A673 (cell line): ENCODE results near the gene SLC26A11. TPM values are rescaled to one million over a fixed set of nuclear protein-coding genes. Genes with fewer than 3 reads are reported as not detected.

Experiments used
- BruUV-seq: library from RNA; stranded (reverse); fragments of 400-500 nt; replicated peaks from 2 replicates; lab custom pipeline; 2021; lab: Mats Ljungman, UMichigan
- CTCF ChIA-PET: fragments of 300-600 bp; sonication (Branson Sonifier 250); formaldehyde crosslinking; loops from one replicate; lab custom pipeline; 2022; ENCODE audit warnings: antibody characterized with exemption; lab: Charles Lee
- POLR2A ChIA-PET: fragments of 300-600 bp; sonication (Branson Sonifier 250); formaldehyde crosslinking; loops from one replicate; lab custom pipeline; 2022; ENCODE audit warnings: antibody characterized with exemption; ENCODE audit not compliant: low non-redundant PET; lab: Charles Lee
- DNase-seq: peaks from one replicate; pipeline ENCODE4 v3.0.0-alpha.2; 2015; ENCODE audit warnings: low spot score
- H3K27ac ChIP-seq: fragments of 200-600 bp; sonication (generic); 2 replicates; pipeline ENCODE4 v1.5.1; 2016; ENCODE audit warnings: mixed run types, low read depth, mild to moderate bottlenecking, mixed read lengths, antibody characterized with exemption, low read length; ENCODE audit not compliant: poor library complexity, severe bottlenecking
- H3K27me3 ChIP-seq: fragments of 200-600 bp; sonication (generic); replicated peaks from 2 replicates; pipeline ENCODE4 v1.6.1; 2017; ENCODE audit warnings: mixed run types, low read depth, mild to moderate bottlenecking, mixed read lengths, antibody characterized with exemption, low read length; ENCODE audit not compliant: insufficient read depth, poor library complexity
- H3K36me3 ChIP-seq: fragments of 200-600 bp; sonication (generic); 2 replicates; pipeline ENCODE4 v1.6.1; 2016; ENCODE audit warnings: mixed run types, mild to moderate bottlenecking, mixed read lengths, antibody characterized with exemption, low read length; ENCODE audit not compliant: insufficient read depth, poor library complexity, severe bottlenecking
- H3K4me1 ChIP-seq: fragments of 200-600 bp; sonication (generic); 2 replicates; pipeline ENCODE4 v1.6.1; 2017; ENCODE audit warnings: mixed run types, mild to moderate bottlenecking, mixed read lengths, antibody characterized with exemption, low read length; ENCODE audit not compliant: insufficient read depth, poor library complexity, severe bottlenecking
- H3K4me3 ChIP-seq: fragments of 200-600 bp; sonication (generic); 2 replicates; pipeline ENCODE4 v1.5.1; 2016; ENCODE audit warnings: low read depth, mixed run types, mild to moderate bottlenecking, mixed read lengths, low read length; ENCODE audit not compliant: poor library complexity, severe bottlenecking
- H3K9me3 ChIP-seq: fragments of 200-600 bp; sonication (generic); 2 replicates; pipeline ENCODE4 v1.6.1; 2016; ENCODE audit warnings: mixed run types, low read depth, mild to moderate bottlenecking, mixed read lengths, antibody characterized with exemption, low read length; ENCODE audit not compliant: poor library complexity, severe bottlenecking
- CTCF ChIP-seq: fragments of 300-800, 200-600 bp; sonication (generic); conservative IDR thresholded peaks from 2 replicates; pipeline ENCODE4 v1.5.1; 2017; ENCODE audit warnings: low read depth, mild to moderate bottlenecking, antibody characterized with exemption, low read length, moderate library complexity, mixed read lengths
- EZH2 ChIP-seq: fragments of 200-600 bp; sonication (generic); IDR thresholded peaks from 2 replicates; pipeline ENCODE4 v1.6.1; 2017; ENCODE audit warnings: borderline replicate concordance, low read depth, mild to moderate bottlenecking, mixed read lengths, antibody characterized with exemption, low read length; ENCODE audit not compliant: poor library complexity, severe bottlenecking
- intact Hi-C: fragments of 100-400 bp; cut with micrococcal nuclease; formaldehyde crosslinking; loops from one replicate; pipeline ENCODE4 v1.10.0; 2022; ENCODE audit not compliant: unreplicated experiment
- total RNA-seq: library from RNA; stranded (reverse); gene quantifications from 2 replicates; pipeline ENCODE4 v1.2.3, GENCODE V29; 2021

SLC26A11 gene
- total RNA-seq, 1 experiment from 2014 or later = 23.5 TPM

GRCh38 chr17:80205811-80206210 is 14.4 kb upstream of the SLC26A11 start:
- H3K36me3 ChIP-seq = no peaks in the 10 kb centered on the region
- POLR2A ChIA-PET = interaction anchor here (0.6 kb wide), 1 partner anchor 58 kb away, joined by 15 read pairs; no protein-coding TSS in a partner anchor
- no peak overlapping the region for H3K4me3 ChIP-seq
- TF ChIP-seq CTCF (no peak), EZH2 (no peak)
- CTCF ChIA-PET = interaction anchor here (1.0 kb wide), 1 partner anchor 10 kb away, joined by 3 read pairs; no protein-coding TSS in a partner anchor
- no peak for DNase-seq
- no peak overlapping the region for H3K27ac ChIP-seq
- no peaks in the 10 kb centered on the region for H3K9me3 ChIP-seq
- peaks cover 9% of the 10 kb centered on the region for H3K4me1 ChIP-seq
- intact Hi-C loops = no loop called here
- BruUV-seq = no TSS peak
- H3K27me3 ChIP-seq = no peaks in the 10 kb centered on the region

- TF ChIP-seq CTCF (no peak), EZH2 (no peak)
- H3K9me3 ChIP-seq = no peaks in the 10 kb centered on the region
- ChIA-PET POLR2A (no interaction called here), CTCF (no interaction called here)
- intact Hi-C loops = no loop called here
- H3K27ac ChIP-seq = no peak overlapping the region
- H3K27me3 ChIP-seq = no peaks in the 10 kb centered on the region
- H3K4me3 ChIP-seq = no peak overlapping the region
- no peak for DNase-seq
- no peaks in the 10 kb centered on the region for H3K36me3 ChIP-seq
- no TSS peak for BruUV-seq
- H3K4me1 ChIP-seq = peaks cover 28% of the 10 kb centered on the region
Observed at GRCh38 chr17:80208050-80208449, 12.2 kb upstream of the SLC26A11 start.

- intact Hi-C loops = no loop called here
- no TSS peak for BruUV-seq
- TF ChIP-seq CTCF = no peak
- TF ChIP-seq EZH2 = no peak
- Histone ChIP-seq H3K27me3 (no peaks in the 10 kb centered on the region), H3K36me3 (no peaks in the 10 kb centered on the region), H3K9me3 (no peaks in the 10 kb centered on the region), H3K4me3 (no peak overlapping the region), H3K4me1 (peaks cover 28% of the 10 kb centered on the region), H3K27ac (no peak overlapping the region)
- DNase-seq = no peak
- ChIA-PET CTCF (no interaction called here), POLR2A (interaction anchor here (0.6 kb wide), 1 partner anchor 97 kb away, joined by 7 read pairs; no protein-coding TSS in a partner anchor)
Observed at GRCh38 chr17:80209765-80210164, 10.5 kb upstream of the SLC26A11 start.
